Suprapubic skin (tissue), 4 donors: ENCODE results near the gene BHLHA15. TPM values are rescaled to one million over a fixed set of nuclear protein-coding genes. Genes with fewer than 3 reads are reported as not detected.

ENCODE experiments used
- DNase-seq, 2 donors: peaks; one replicate each; pipeline ENCODE4 v3.0.0-alpha.2; 2019; ENCODE audit warnings: low spot score in 2 of 2
- H3K27ac ChIP-seq: fragments of 200-600 bp; sonication (generic); one replicate; pipeline ENCODE4 v1.5.1; 2019
- H3K27me3 ChIP-seq: fragments of 200-600 bp; sonication (generic); one replicate; pipeline ENCODE4 v1.5.1; 2019
- H3K36me3 ChIP-seq: fragments of 200-600 bp; sonication (generic); one replicate; pipeline ENCODE4 v1.5.1; 2019
- H3K4me1 ChIP-seq: fragments of 200-600 bp; sonication (generic); one replicate; pipeline ENCODE4 v1.5.1; 2019
- H3K4me3 ChIP-seq: fragments of 200-600 bp; sonication (generic); one replicate; pipeline ENCODE4 v1.5.1; 2019; ENCODE audit warnings: mild to moderate bottlenecking
- H3K9me3 ChIP-seq: fragments of 200-600 bp; sonication (generic); one replicate; pipeline ENCODE4 v1.5.1; 2019
- CTCF ChIP-seq, 2 donors: fragments of 200-600 bp in 1 of 2; fragments of 450-650 bp in 1 of 2; sonication (generic) in 1 of 2; IDR thresholded peaks; one replicate each; pipeline ENCODE4 v1.5.1; 2016 to 2019; ENCODE audit warnings: antibody characterized with exemption in 2 of 2, mild to moderate bottlenecking in 1 of 2, moderate library complexity in 1 of 2
- EP300 ChIP-seq: sonication (generic); formaldehyde crosslinking; IDR thresholded peaks from one replicate; pipeline ENCODE4 v1.6.1; 2017; ENCODE audit warnings: antibody characterized with exemption
- POLR2A ChIP-seq, 2 donors: fragments of 450-650 bp; IDR thresholded peaks; one replicate each; pipeline ENCODE4 v1.6.1; 2017; ENCODE audit warnings: antibody characterized with exemption in 2 of 2, mild to moderate bottlenecking in 2 of 2, moderate library complexity in 2 of 2
- POLR2AphosphoS5 ChIP-seq, 3 donors: sonication (generic); formaldehyde crosslinking; IDR thresholded peaks; one replicate each; pipeline ENCODE4 v1.6.1; 2017; ENCODE audit warnings: antibody characterized with exemption in 3 of 3
- WGBS: methylation state at CpG from one replicate; pipeline ENCODE4 v1.1.5; 2018; 5-methylcytosine and 5-hydroxymethylcytosine counted together
- total RNA-seq, 4 donors: library from RNA; depleted of rRNA; stranded (reverse); fragments of >200 nt; gene quantifications; one replicate each; pipeline ENCODE4 v1.1.0, GENCODE V29; 2016

BHLHA15 gene
- total RNA-seq, 4 donors from 2014 or later: 1.2 to 7.8 (median 4.4) TPM

- DNase-seq: peak; percentile 60 to 78
- peaks cover 7% of the 10 kb centered on the region for H3K27me3 ChIP-seq
- no peak overlapping the region for H3K27ac ChIP-seq
- TF ChIP-seq CTCF (IDR thresholded peaks at IDR 0.05) (no peak), EP300 (no peak), POLR2A (IDR thresholded peaks at IDR 0.05) (no peak), POLR2AphosphoS5 (IDR thresholded peaks at IDR 0.05) (no peak)
- peaks cover 15% of the 10 kb centered on the region for H3K36me3 ChIP-seq
- H3K4me3 ChIP-seq: peak overlapping the region; percentile 41
- no peaks in the 10 kb centered on the region for H3K9me3 ChIP-seq
- 89% methylated on average over 18 of the region's 49 CpGs for WGBS
- peaks cover 15% of the 10 kb centered on the region for H3K4me1 ChIP-seq
Observed at GRCh38 chr7:98211676-98212531, 665 bp downstream of the BHLHA15 start.

- H3K27ac ChIP-seq: no peak overlapping the region
- WGBS: 85% methylated on average over 18 of the region's 30 CpGs
- H3K4me1 ChIP-seq: peaks cover 15% of the 10 kb centered on the region
- peaks cover 7% of the 10 kb centered on the region for H3K27me3 ChIP-seq
- DNase-seq: peak; percentile 54 to 76
- H3K4me3 ChIP-seq: no peak overlapping the region
- no peaks in the 10 kb centered on the region for H3K9me3 ChIP-seq
- H3K36me3 ChIP-seq: peaks cover 19% of the 10 kb centered on the region
- no peak for TF ChIP-seq EP300
- TF ChIP-seq CTCF (IDR thresholded peaks at IDR 0.05): no peak
- TF ChIP-seq POLR2AphosphoS5 (IDR thresholded peaks at IDR 0.05): no peak
- TF ChIP-seq POLR2A (IDR thresholded peaks at IDR 0.05): no peak
Observed at GRCh38 chr7:98212532-98213041, 1.3 kb downstream of the BHLHA15 start.

DNA sequence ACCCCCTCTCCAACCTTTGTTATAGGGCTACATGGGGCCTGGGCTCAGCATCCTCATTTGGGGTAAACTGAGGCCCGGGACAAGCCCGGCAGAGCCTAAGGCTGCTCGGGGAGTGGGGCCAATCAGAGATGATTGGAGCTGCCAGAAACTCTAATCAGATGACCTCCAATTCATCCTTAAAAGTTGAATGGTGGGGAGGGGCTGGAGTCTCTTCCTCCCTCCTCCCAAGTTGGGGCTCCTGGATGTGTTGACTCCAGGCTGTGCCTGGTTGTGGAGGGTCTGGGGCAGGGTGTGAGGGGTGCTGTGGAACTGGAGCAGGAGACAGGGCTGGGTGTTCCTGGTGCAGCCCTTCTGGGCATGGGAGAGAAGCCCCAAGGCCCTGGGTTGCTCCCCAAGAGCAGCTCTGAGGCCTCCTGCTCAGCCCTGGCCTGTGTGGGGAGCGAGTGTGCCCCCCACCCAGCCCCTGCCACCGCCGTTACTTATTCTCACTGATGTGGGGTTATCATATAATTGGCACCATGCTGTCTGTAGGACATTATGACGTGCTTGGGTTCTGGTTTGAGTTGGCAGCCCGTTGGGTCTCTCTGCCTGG is 2.2 kb downstream of the BHLHA15 start:
- peak in 1 of 2 donors; percentile 57 for DNase-seq
- H3K36me3 ChIP-seq: peaks cover 24% of the 10 kb centered on the region
- TF ChIP-seq EP300 (no peak), POLR2A (IDR thresholded peaks at IDR 0.05) (no peak), POLR2AphosphoS5 (IDR thresholded peaks at IDR 0.05) (no peak), CTCF (IDR thresholded peaks at IDR 0.05) (no peak)
- 69% methylated on average over 6 of the region's 8 CpGs for WGBS
- H3K27ac ChIP-seq: no peak overlapping the region
- H3K4me3 ChIP-seq: no peak overlapping the region
- no peaks in the 10 kb centered on the region for H3K9me3 ChIP-seq
- peaks cover 7% of the 10 kb centered on the region for H3K27me3 ChIP-seq
- H3K4me1 ChIP-seq: peaks cover 15% of the 10 kb centered on the region

GRCh38 chr7:98213888-98214810 is 2.9 kb downstream of the BHLHA15 start:
- H3K27me3 ChIP-seq: peaks cover 7% of the 10 kb centered on the region
- WGBS: 72% methylated on average over 9 of the region's 25 CpGs
- DNase-seq: peak; percentile 57 to 79
- H3K9me3 ChIP-seq: no peaks in the 10 kb centered on the region
- H3K4me3 ChIP-seq: no peak overlapping the region
- no peak overlapping the region for H3K27ac ChIP-seq
- TF ChIP-seq POLR2A (IDR thresholded peaks at IDR 0.05) (no peak), EP300 (no peak), CTCF (IDR thresholded peaks at IDR 0.05) (no peak), POLR2AphosphoS5 (IDR thresholded peaks at IDR 0.05) (no peak)
- H3K36me3 ChIP-seq: peaks cover 24% of the 10 kb centered on the region
- H3K4me1 ChIP-seq: peaks cover 15% of the 10 kb centered on the region
